H54 (cell line): ENCODE data around the gene C1orf232.

Experiments used
- DNase-seq: peaks from one replicate; pipeline ENCODE4 v3.0.0; 2011; ENCODE audit warnings: low spot score, mixed read lengths; ENCODE audit not compliant: insufficient read length
- FAIRE-seq: peaks from 3 replicates; lab custom pipeline; 2011; peaks lifted over from hg19 to GRCh38; lab: Jason Lieb, UNC
- POLR2A ChIP-seq: IDR thresholded peaks from 2 replicates; pipeline ENCODE4 v1.6.1; 2011; ENCODE audit warnings: low read depth, mild to moderate bottlenecking, low read length

C1orf232 gene

GRCh38 chr1:26130695-26131094, 38.1 kb downstream of the C1orf232 start:
- no peak for TF ChIP-seq POLR2A
- FAIRE-seq (no peak), DNase-seq (no peak)

GRCh38 chr1:26129778-26130177, 39.0 kb downstream of the C1orf232 start:
- DNase-seq (no peak), FAIRE-seq (no peak)

GRCh38 chr1:26127235-26128163, 41.3 kb downstream of the C1orf232 start:
- FAIRE-seq (no peak), DNase-seq (no peak)
- TF ChIP-seq POLR2A = no peak

More at GRCh38 chr1:26129778-26130177, 39.0 kb downstream of the C1orf232 start:
- no peak for TF ChIP-seq POLR2A

GRCh38 chr1:26126321-26127084, 42.3 kb downstream of the C1orf232 start:
- DNase-seq (peak; percentile 30), FAIRE-seq (peak; percentile 94)

GRCh38 chr1:26125946-26126320, 42.8 kb downstream of the C1orf232 start:
- DNase-seq (no peak), FAIRE-seq (no peak)
- no peak for TF ChIP-seq POLR2A

More at GRCh38 chr1:26126321-26127084, 42.3 kb downstream of the C1orf232 start:
- no peak for TF ChIP-seq POLR2A

DNA sequence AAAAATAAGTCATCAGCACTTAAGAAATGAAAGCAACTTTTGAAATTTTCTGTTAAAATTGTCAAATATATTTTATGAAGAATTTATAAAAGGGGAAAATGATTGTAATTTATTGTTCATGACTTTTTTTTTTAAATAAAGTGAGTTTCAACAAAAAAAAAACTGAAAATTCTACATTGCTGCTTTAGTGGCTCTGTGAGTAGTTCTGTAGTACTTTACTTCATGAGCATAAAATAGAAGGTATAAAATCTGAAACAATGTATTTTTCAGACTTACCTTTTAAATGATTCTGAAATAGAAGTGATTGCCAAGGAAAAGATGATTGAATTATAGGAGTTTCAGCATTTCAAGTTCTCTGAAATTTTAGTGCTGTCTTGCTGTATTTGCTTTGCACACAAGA, 43.4 kb downstream of the C1orf232 start:
- TF ChIP-seq POLR2A = no peak
- DNase-seq = no peak
- no peak for FAIRE-seq

GRCh38 chr1:26124418-26125331, 44.1 kb downstream of the C1orf232 start:
- DNase-seq = no peak
- no peak for FAIRE-seq

DNA sequence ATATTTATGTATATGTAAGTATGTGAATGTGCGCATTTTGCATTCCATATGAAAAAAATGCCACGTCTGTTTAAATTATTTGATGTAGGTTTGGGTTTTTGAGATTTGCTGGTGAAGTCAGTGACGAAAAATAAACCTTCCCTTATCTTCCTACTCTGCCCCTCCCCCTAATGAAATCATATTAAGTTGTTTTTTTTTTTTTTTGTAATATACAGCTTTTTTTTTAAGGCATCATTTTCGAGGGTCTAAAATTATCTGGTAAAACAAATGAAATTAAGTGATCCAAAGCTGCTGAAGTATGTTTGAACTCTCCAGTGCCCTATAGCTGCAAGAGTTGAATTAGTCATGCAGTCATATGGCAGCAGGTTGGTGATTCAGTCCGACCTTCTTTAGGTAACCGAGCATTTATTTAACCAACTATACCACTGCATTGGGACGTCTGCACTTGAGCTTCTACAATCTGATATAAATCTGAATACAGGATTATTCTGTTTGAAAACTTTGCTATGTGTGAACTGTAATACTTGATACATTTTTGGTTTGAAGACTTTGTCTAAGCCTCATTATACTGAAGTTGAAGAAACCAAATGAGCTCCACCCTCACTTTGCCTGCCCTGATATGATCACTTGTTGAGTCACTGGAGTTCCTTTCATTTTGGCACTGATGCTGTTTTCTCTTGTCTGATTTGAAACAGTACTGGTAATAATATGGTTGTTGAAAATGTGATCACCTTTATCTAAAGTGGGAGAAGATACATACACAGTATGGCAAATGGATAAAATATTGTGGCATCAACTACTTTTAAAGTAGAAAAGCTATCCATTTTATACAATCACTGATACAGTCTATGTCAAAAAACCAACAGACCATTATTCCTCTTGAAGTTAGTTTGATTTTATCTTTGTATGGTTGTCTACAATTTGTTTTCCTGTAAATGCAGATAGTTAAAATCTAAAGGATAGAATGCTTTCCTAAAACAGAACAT, 45.5 kb downstream of the C1orf232 start:
- peak; percentile 80 for FAIRE-seq
- no peak for TF ChIP-seq POLR2A
- DNase-seq = no peak

More at GRCh38 chr1:26124418-26125331, 44.1 kb downstream of the C1orf232 start:
- TF ChIP-seq POLR2A = no peak

- no peak for DNase-seq
- FAIRE-seq = peak; percentile 80
- no peak for TF ChIP-seq POLR2A
Observed at GRCh38 chr1:26121854-26122773, 46.6 kb downstream of the C1orf232 start.

GRCh38 chr1:26119892-26120608, 48.7 kb downstream of the C1orf232 start:
- no peak for FAIRE-seq
- no peak for TF ChIP-seq POLR2A
- no peak for DNase-seq

DNA sequence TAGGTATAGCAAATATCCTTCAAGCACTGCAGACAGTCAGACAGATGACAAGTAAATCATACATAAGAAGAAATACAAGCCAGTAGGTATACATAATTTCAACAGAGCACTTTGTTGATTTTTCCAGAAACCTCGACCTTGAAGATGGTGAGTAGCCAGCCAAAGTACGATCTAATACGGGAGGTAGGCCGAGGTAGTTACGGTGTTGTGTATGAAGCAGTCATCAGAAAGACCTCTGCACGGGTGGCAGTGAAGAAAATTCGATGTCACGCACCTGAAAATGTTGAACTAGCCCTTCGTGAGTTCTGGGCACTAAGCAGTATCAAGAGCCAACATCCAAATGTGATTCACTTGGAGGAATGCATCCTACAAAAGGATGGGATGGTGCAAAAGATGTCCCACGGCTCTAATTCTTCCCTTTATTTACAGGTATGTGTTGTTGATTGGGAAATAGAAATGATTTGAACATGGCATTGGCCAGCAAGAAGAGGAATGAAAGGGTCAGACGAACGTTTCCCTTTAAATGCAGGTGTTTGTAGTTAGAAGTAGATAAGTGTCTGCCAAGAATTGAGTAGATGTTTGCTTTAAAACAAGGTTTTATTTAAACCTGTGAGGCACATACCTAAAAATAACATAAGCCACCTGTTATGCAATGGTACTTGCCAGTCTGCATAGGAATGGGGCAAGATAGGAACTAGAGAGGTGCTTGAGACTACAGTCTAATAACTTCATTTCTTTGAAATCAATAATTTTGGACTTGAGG, 54.4 kb downstream of the C1orf232 start:
- DNase-seq (no peak), FAIRE-seq (no peak)
- no peak for TF ChIP-seq POLR2A
